Effector memory CD8-positive, alpha-beta T cell (primary cell): ENCODE measurements around the gene BRINP1.

Experiments
- ATAC-seq: fragments of 150-1000 bp; cut with Tn5 transposase; replicated peaks from 2 replicates; pipeline ENCODE4 v1.10.0; 2021; ENCODE audit warnings: mild to moderate bottlenecking, moderate library complexity
- DNase-seq, 3 experiments: peaks; one replicate each; pipeline ENCODE4 v3.0.0; 2021
- H3K27ac Mint-ChIP-seq, 2 donors: one replicate each; pipeline ENCODE4 v1.8.0; 2022; ENCODE audit warnings: mild to moderate bottlenecking in 2 of 2, mixed read lengths in 2 of 2, moderate library complexity in 2 of 2
- H3K27me3 Mint-ChIP-seq, 2 donors: one replicate each; pipeline ENCODE4 v1.8.0; 2022; ENCODE audit warnings: mixed read lengths in 2 of 2
- H3K36me3 Mint-ChIP-seq: one replicate; pipeline ENCODE4 v1.8.0; 2022; ENCODE audit warnings: mild to moderate bottlenecking, moderate library complexity, mixed read lengths; ENCODE audit not compliant: insufficient read depth
- H3K4me1 Mint-ChIP-seq, 2 donors: one replicate each; pipeline ENCODE4 v1.8.0; 2022; ENCODE audit warnings: low read depth in 2 of 2, mixed read lengths in 2 of 2
- H3K4me3 Mint-ChIP-seq, 2 donors: one replicate each; pipeline ENCODE4 v1.8.0; 2022; ENCODE audit warnings: mild to moderate bottlenecking in 2 of 2, mixed read lengths in 2 of 2, moderate library complexity in 2 of 2
- H3K9me3 Mint-ChIP-seq, 2 donors: one replicate each; pipeline ENCODE4 v1.8.0; 2022; ENCODE audit warnings: mixed read lengths in 2 of 2

The BRINP1 gene

GRCh38 chr9:119322184-119322583, 47.1 kb downstream of the BRINP1 start:
- Mint-ChIP-seq H3K27ac (no peak overlapping the region), H3K4me1 (no peaks in the 10 kb centered on the region), H3K4me3 (no peak overlapping the region), H3K9me3 (peaks cover 12 to 18% of the 10 kb centered on the region in 2 donors), H3K27me3 (no peaks in the 10 kb centered on the region), H3K36me3 (no peaks in the 10 kb centered on the region)
- DNase-seq, result no peak
- ATAC-seq, result no peak

GRCh38 chr9:119318371-119318770, 50.9 kb downstream of the BRINP1 start:
- no peak for DNase-seq
- no peaks in the 10 kb centered on the region for H3K27me3 Mint-ChIP-seq

GRCh38 chr9:119313846-119314245, 55.4 kb downstream of the BRINP1 start:
- ATAC-seq (no peak), DNase-seq (no peak)
- Mint-ChIP-seq H3K4me1 (no peaks in the 10 kb centered on the region), H3K36me3 (no peaks in the 10 kb centered on the region), H3K4me3 (no peak overlapping the region), H3K27ac (no peak overlapping the region), H3K27me3 (no peaks in the 10 kb centered on the region), H3K9me3 (peaks cover 0 to 2% of the 10 kb centered on the region in 2 donors)

More at GRCh38 chr9:119318371-119318770, 50.9 kb downstream of the BRINP1 start:
- Mint-ChIP-seq H3K27ac (no peak overlapping the region), H3K4me3 (no peak overlapping the region), H3K4me1 (no peaks in the 10 kb centered on the region), H3K9me3 (peaks cover 7% of the 10 kb centered on the region in 2 donors), H3K36me3 (no peaks in the 10 kb centered on the region)
- no peak for ATAC-seq

- DNase-seq (no peak), ATAC-seq (no peak)
- Mint-ChIP-seq H3K36me3 (no peaks in the 10 kb centered on the region), H3K27me3 (no peaks in the 10 kb centered on the region), H3K27ac (no peak overlapping the region), H3K9me3 (peaks cover 0 to 6% of the 10 kb centered on the region in 2 donors), H3K4me3 (no peak overlapping the region), H3K4me1 (no peaks in the 10 kb centered on the region)
These were observed 58.5 kb downstream of the BRINP1 start for GRCh38 chr9:119310741-119311140.

GRCh38 chr9:119307471-119307870, 61.8 kb downstream of the BRINP1 start:
- ATAC-seq (no peak), DNase-seq (no peak)
- Mint-ChIP-seq H3K27ac (no peak overlapping the region), H3K9me3 (peaks cover 2 to 10% of the 10 kb centered on the region in 2 donors), H3K4me3 (no peak overlapping the region), H3K36me3 (peaks cover 2% of the 10 kb centered on the region), H3K4me1 (no peaks in the 10 kb centered on the region), H3K27me3 (no peaks in the 10 kb centered on the region)

GRCh38 chr9:119304555-119304954, 64.7 kb downstream of the BRINP1 start:
- ATAC-seq, result no peak
- Mint-ChIP-seq H3K27me3 (no peaks in the 10 kb centered on the region), H3K4me3 (no peak overlapping the region), H3K4me1 (no peaks in the 10 kb centered on the region), H3K9me3 (peaks cover 2 to 10% of the 10 kb centered on the region in 2 donors), H3K36me3 (peaks cover 2% of the 10 kb centered on the region), H3K27ac (no peak overlapping the region)
- no peak for DNase-seq

- DNase-seq, result no peak
- no peak overlapping the region for H3K4me3 Mint-ChIP-seq
- no peak overlapping the region for H3K27ac Mint-ChIP-seq
- no peaks in the 10 kb centered on the region for H3K27me3 Mint-ChIP-seq
- peaks cover 4 to 10% of the 10 kb centered on the region in 2 donors for H3K9me3 Mint-ChIP-seq
- ATAC-seq, result no peak
- H3K4me1 Mint-ChIP-seq, result no peaks in the 10 kb centered on the region
- peaks cover 2% of the 10 kb centered on the region for H3K36me3 Mint-ChIP-seq
These were observed 66.1 kb downstream of the BRINP1 start for GRCh38 chr9:119302988-119303698.

- Mint-ChIP-seq H3K4me3 (no peak overlapping the region), H3K9me3 (peaks cover 0 to 2% of the 10 kb centered on the region in 2 donors), H3K27me3 (no peaks in the 10 kb centered on the region), H3K4me1 (no peaks in the 10 kb centered on the region), H3K27ac (no peak overlapping the region), H3K36me3 (peaks cover 2% of the 10 kb centered on the region)
- no peak for DNase-seq
- no peak for ATAC-seq
These were observed 71.0 kb downstream of the BRINP1 start for GRCh38 chr9:119298076-119298853.

GRCh38 chr9:119291554-119291953, 77.7 kb downstream of the BRINP1 start:
- DNase-seq (no peak), ATAC-seq (no peak)
- peaks cover 0 to 3% of the 10 kb centered on the region in 2 donors for H3K9me3 Mint-ChIP-seq
- no peak overlapping the region for H3K4me3 Mint-ChIP-seq
- no peaks in the 10 kb centered on the region for H3K27me3 Mint-ChIP-seq
- no peaks in the 10 kb centered on the region for H3K4me1 Mint-ChIP-seq
- H3K27ac Mint-ChIP-seq, result no peak overlapping the region
- H3K36me3 Mint-ChIP-seq, result no peaks in the 10 kb centered on the region

- Mint-ChIP-seq H3K27ac (no peak overlapping the region), H3K36me3 (no peaks in the 10 kb centered on the region), H3K9me3 (peaks cover 0 to 4% of the 10 kb centered on the region in 2 donors), H3K4me3 (no peak overlapping the region), H3K4me1 (no peaks in the 10 kb centered on the region), H3K27me3 (no peaks in the 10 kb centered on the region)
- ATAC-seq, result no peak
- no peak for DNase-seq
These were observed 79.3 kb downstream of the BRINP1 start for GRCh38 chr9:119289740-119290433.

- peaks cover 0 to 3% of the 10 kb centered on the region in 2 donors for H3K9me3 Mint-ChIP-seq
- no peaks in the 10 kb centered on the region for H3K27me3 Mint-ChIP-seq
- no peaks in the 10 kb centered on the region for H3K36me3 Mint-ChIP-seq
- no peaks in the 10 kb centered on the region for H3K4me1 Mint-ChIP-seq
- ATAC-seq (no peak), DNase-seq (no peak)
- H3K27ac Mint-ChIP-seq, result no peak overlapping the region
- no peak overlapping the region for H3K4me3 Mint-ChIP-seq
These were observed 84.5 kb downstream of the BRINP1 start for GRCh38 chr9:119284587-119285337.

GRCh38 chr9:119284118-119284517, 85.1 kb downstream of the BRINP1 start:
- Mint-ChIP-seq H3K36me3 (no peaks in the 10 kb centered on the region), H3K4me3 (no peak overlapping the region), H3K27me3 (no peaks in the 10 kb centered on the region), H3K4me1 (no peaks in the 10 kb centered on the region), H3K9me3 (peaks cover 0 to 3% of the 10 kb centered on the region in 2 donors), H3K27ac (no peak overlapping the region)
- DNase-seq, result no peak
- no peak for ATAC-seq
